HG03571 (cell line): ENCODE data around the gene KTN1.

Experiments
- ATAC-seq: cut with Tn5 transposase; IDR thresholded peaks from one replicate; pipeline ENCODE4 v1.9.1; 2021; ENCODE audit not compliant: unreplicated experiment

KTN1 gene, protein sequence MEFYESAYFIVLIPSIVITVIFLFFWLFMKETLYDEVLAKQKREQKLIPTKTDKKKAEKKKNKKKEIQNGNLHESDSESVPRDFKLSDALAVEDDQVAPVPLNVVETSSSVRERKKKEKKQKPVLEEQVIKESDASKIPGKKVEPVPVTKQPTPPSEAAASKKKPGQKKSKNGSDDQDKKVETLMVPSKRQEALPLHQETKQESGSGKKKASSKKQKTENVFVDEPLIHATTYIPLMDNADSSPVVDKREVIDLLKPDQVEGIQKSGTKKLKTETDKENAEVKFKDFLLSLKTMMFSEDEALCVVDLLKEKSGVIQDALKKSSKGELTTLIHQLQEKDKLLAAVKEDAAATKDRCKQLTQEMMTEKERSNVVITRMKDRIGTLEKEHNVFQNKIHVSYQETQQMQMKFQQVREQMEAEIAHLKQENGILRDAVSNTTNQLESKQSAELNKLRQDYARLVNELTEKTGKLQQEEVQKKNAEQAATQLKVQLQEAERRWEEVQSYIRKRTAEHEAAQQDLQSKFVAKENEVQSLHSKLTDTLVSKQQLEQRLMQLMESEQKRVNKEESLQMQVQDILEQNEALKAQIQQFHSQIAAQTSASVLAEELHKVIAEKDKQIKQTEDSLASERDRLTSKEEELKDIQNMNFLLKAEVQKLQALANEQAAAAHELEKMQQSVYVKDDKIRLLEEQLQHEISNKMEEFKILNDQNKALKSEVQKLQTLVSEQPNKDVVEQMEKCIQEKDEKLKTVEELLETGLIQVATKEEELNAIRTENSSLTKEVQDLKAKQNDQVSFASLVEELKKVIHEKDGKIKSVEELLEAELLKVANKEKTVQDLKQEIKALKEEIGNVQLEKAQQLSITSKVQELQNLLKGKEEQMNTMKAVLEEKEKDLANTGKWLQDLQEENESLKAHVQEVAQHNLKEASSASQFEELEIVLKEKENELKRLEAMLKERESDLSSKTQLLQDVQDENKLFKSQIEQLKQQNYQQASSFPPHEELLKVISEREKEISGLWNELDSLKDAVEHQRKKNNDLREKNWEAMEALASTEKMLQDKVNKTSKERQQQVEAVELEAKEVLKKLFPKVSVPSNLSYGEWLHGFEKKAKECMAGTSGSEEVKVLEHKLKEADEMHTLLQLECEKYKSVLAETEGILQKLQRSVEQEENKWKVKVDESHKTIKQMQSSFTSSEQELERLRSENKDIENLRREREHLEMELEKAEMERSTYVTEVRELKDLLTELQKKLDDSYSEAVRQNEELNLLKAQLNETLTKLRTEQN (N-terminal part only)

DNA sequence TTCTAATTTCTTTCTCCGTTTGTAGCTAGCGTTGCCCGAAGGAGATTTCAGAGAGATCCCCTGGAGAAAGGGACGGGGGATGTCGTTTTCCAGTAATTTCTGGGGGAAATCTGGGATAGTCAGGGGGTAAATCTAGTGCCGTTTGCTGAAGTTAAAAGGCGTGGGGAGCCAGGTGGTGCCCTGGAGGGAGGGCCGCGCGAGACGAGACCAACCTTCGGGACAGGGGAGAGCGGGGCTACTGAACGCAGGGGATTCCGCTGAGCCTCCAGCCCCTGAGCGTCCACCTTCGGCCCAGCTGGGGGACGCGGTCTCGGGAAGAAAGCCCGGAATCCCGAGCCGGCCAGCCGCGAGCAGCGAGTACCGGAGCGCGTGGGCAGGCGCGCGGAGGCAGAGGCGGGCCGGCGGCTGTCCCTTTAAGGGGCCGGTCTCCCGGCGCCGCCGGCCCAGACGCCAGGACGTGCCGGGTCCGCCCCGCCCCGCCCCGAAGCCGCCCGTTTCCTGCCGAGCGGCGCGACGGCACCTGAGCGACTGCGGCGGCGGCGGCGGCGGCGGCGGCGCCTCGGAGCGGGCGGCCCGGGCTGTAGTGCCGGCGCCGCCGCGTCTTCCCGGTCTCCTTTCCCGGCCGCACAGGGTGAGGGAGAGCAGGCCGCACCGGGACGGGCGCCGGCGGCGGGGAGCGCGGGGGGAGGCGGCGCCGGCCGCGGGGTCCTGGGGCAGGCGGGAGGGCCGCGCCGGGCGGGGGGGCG is at the start of gene KTN1:
Gene KTN1 (plus strand): TSS at position 484 of the 746 bp plus-strand sequence. CDS start 31,842 bp downstream, outside the sequence.
- peak; percentile 79 for ATAC-seq

DNA sequence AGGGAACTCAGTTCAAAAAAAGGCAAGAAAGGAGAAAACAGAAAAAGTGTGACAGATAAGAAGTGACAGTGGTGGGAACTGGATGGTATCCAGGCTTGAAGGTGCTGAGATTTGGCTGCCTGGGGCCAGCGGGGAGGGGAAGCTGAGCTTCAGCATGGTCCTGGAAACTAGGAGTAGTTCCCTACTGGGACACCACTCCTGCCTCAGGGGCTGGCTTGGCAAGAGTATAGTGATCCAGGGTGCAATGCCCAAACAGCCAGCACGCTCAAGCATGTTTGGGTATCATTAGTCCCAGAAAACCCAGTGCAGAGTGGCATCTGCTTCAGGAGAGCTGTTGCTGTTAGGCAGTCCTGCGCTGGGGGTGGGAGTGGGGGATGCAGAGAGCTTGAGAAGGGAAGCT is 49.5 kb upstream of the KTN1 start:
- no peak for ATAC-seq

DNA sequence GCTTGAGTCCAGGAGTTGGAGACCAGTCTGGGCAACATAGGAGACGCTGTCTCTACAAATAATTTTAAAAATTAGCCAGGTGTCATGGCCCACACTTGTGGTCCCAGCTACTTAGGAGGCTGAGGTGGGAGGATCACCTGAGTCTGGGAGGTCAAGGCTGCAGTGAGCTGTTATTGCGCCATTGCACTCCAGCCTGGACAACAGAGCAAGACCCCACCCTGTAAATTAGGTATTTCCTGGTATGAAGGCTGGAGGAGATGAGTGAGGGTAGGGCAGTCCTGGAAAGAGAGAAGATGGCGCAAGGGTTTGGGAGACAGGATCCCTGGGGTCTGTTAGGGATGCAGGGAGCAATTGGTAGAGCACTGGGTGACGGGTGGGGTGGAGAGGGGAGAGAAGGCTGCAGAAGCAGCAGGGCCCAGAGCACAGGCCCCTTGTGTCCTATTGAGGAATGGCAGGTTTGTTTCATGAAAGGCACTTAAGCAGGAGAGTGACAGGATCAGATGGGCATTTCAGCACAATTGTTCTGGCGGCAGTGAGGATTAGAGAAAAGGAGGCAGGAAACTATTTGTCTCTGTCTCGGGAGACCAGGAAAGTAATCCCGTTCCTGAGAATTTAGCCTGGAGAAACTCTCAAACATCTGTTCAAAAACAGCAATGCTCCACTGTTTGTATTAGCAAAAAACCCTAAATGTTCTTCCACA is 47.2 kb upstream of the KTN1 start:
- ATAC-seq, result no peak

DNA sequence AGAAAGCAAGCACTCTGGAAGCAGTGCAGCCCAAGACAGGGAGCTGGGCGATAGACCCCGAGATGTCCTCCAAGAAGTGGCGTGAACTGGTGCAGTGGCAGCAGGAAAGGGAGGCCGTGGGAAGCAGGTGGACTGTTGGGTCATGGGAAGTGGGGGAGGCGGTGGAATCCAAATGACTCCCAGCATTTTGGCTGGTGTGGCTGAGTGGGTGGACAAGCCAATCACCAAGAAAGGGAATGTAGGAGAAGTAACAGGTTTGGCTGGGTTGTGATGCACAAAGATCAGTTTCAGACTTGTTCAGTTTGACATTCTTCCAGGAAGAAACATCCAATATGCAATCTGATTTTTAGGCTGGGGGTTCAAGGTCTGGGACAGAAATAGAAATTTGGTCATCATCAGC is 46.0 kb upstream of the KTN1 start:
- no peak for ATAC-seq

DNA sequence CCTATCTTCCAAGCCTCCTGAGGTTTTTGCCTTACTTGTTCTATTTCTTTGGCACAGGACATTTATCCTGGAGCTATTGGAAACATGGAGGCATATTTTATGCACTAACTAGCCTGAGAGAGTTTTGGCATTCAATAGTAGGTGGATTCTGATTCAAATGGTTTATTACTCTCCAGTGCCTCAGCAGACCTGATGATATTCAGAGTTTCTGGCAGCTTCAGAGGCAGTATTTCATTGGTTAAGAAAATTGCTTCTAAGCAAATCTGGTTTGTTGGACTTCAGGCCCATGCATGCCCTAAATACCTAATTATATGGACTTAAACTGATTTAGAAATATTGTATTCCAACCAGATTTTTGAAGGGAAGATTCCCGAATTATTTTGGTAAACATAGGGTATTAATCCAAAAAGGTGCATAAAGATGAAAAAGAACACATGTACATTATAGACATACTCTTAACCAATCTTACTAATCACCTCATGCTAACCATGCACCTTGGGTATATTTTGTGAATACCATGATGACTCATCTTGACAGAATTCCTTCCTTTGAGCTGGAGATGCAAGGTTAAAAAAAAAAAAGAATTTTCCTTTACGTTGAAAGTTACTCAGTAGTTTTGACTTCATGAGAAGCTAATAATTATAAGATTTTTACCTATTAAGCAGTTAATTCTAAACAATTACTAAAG is 44.3 kb upstream of the KTN1 start:
- ATAC-seq, result no peak

DNA sequence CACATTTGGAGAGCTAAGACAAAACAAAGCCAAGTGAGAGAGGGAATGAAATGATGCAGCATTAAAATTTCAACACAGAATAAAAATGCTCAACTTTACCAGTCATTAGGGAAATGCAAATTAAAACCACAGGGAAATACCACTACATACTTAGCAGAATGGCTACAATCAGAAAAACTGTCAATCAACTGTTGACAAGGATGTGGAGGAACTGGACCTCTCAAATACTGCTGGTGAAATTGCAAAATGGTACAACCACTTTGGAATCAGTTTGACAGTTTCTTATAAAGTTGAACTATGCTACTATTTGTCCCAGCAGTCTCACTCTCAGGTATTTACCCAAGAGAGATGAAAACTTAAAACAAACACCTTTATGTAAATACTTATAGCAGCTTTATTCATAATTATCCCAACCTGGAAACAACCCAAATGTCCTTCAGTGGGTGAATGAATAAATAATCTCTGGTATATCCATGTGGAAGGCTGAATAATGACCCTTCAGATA is 43.8 kb upstream of the KTN1 start:
- no peak for ATAC-seq

DNA sequence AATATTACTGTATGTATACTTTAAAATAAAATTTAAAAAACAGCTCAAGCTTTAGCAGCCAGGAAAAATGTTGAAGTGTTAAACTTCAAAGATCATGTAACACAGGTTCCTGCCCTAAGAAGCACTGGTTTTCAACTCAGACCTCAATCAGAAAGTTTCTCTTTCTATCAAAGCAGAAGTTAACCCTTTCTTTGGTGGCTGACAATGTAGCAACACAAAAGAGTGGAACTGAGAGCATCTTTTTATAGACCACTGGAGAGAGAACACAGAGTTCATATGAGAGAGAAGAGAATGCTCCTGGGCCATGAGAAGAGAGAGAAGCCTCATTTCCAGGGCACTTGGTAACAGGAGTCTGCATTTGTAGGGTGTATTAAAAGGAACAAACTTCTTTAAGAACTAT is 42.2 kb upstream of the KTN1 start:
- no peak for ATAC-seq

DNA sequence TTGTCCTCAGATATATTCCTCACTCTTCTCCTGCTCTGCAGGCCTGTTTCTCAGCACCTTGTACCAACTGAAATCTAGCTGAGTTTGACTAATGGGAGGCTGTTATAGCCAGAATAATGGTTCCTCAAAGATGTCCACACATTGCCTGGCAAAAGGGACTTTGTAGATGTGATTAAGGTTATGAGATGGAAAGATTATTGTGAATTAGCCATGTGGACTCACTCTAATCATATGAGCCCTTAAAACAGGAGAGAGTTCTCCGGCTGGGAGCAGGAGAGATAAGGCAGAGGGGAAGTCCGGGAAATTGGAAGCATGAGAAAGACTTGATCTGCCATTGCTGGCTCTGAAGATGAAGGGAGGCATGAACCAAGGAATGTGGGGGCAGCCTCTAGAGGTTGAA is 40.0 kb upstream of the KTN1 start:
- no peak for ATAC-seq

DNA sequence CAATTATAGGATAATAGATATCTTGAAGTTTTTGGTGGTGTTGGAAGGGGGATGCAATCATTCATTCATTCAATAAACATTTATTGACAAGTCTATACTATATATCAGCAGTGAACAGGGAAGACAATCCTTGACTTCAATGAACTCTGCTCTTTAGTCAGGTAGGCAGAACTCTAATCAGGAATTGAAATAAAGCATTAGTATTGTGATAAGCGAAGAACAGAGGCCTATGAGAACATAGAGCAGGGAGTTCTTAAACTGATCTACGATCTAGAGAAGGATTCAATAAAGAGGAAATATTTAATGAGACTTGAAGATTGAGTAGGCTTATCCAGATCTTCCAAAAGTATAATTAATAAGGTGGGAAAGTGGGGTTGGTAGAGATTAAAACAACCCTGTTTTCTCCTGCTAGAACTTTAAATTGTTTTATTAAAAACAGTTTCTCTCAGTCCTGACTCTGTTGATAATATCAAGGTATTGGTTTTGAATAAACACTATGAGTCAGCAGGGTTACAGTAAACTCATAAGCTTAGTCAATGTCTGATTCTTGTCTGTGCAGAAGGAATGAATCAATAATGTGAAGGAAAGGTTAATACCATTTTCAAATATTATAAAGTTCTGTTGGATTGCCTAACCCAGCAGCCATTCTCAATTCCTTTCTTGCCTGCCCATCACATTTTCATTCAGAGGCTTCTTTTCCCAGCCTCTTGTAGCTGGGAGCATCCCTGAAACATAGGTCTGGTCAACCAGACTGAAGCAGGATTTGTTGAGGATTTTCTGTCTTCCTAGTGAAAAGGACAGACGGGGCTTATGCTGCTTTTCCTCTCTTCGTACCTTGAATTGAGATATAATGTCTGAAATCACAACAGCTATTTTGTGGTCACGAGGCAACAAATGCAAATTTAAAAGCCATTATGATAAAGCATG is 38.9 kb upstream of the KTN1 start:
- no peak for ATAC-seq

DNA sequence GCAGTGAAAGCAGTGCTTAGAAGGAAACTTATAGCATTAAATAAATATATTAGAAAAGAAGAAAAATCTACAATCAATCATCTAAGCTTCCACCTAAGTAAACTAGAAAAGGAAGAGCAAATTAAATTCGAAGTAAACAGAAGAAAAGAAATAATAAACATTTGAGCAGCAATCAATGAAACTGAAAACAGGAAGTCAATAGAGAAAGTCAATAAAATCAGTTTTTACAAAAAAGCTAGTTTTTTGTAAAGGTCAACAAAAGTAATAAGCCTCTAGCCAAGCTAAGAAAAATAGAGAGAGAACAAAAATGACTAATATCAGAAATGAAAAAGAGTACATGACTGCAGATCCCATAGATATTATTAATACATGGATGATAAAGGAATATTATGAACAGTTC is 34.2 kb upstream of the KTN1 start:
- peak; percentile 13 for ATAC-seq

DNA sequence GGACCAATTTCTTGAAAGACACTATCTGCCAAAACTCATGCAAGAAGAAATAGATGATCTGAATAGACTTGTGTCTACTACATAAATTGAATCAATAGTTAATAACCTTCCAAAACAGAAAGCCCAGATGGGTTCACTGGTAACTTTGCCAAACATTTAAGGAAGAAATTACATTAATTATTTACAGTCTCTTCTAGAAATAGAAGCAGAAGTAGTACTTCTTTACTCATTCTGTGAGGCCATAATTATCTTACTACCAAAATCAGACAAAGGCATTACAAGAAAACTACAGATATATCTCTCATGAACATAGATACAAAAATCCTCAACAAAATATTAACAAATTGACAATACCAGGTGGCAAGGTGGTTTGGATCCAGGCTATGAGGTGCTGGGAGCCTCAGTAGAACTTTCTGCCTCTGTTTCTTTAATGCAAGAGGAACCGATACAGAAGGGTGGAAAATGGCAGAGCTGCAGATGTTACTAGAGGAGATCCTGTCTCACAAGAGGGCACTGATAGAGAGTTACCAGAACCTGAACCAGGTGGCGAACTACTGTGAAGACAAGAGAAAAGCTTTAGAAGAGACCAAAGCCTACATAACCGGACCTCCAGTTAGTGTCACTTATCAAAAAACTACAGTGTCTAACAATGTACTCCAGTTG is 33.7 kb upstream of the KTN1 start:
- ATAC-seq, result peak; percentile 56

DNA sequence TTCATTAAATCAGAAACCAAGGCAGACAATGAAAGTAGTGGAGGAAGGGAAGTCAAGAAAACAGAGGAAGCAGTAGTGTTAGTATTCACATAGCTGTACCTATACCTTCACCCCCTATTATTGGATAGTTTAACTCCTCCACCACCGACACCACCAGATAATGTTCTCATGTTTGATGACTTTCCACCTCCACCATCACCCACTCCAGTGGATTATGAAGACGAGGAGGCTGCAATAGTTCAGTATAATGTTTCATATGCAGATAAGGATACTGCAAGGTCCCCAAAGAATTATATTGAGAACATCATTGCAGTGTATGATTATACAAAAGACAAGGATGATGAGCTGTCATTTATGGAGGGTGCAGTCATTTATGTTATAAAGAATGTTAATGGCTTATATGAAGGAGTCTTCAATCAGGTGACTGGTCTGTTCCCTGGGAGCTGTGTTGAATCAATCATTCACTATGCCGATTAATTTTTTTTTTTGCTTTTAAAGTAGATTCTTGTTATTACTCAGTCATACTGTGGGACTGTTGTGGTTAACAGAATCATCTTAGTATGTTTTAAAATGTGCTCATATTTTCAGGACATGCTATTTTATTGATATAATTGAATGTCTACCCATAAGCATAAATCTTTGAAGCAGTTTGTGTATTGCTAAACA is 32.2 kb upstream of the KTN1 start:
- peak; percentile 53 for ATAC-seq

DNA sequence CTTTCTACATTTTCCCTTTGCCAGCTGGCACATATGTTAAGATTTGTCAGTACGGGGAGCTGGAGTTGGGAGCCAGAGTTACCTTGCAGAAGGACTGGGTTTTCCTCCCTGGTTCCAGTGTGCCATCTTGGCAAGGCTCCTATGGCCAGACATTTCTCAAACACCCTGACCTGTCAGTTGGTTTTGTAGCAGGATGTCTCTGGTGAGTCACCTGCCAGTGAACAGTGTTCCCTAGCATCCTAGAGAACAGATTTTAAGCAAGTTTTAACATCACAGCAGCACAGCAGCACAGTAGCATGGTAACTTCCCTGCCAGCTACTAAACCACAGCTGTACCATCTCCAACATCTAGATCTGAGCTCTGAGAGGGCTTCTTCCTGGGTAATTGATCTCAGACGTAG is 26.2 kb upstream of the KTN1 start:
- ATAC-seq, result no peak

DNA sequence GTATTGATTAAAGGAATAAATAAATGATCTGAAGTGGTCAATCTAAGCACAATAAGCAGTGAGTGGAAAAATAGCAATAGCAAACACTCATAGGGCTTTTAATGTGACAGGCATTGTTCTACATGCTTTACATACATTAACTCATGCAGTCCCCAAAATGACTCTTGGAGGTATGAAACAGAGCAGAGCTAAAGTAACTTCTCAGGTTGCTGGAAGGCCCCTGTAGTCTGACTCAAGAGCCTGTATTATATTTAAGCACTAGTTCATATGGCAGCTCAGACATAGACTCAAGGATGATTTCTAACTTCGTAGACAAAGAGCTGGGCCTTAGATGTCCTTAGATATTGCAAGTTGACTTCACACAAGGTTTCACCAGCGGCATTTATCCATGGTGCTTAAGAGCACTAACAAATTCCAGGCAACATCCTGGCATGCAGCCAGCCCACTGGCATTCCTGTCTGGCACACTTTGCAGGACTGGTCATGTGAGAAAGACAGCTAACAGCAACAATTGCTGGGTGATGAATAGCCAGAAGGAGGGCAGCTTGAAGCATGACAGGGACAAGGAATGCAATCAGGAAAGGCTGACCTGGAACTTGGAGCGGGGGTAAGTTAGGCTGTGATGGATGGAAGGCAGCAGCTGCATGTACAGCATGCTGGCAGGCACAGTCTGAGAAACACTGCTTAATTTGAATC is 22.9 kb upstream of the KTN1 start:
- no peak for ATAC-seq

DNA sequence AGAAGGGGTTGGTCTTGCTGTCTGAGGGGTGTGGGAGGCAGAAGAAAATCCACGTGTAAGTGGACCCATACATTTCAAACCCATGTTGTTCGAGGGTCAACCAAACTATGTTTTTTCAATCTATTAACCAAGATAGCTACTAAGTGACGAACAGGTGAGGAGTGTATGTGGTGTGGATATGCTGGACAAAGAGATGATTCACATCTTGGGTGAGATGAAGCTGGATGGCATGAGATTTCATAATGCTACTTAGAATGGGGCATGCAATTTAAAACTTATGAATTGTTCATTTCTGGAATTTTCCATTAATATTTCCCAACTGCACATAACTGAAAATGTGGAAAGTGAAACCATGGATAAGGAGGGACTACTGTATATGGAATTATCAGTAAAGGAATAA is 17.9 kb upstream of the KTN1 start:
- ATAC-seq, result no peak

DNA sequence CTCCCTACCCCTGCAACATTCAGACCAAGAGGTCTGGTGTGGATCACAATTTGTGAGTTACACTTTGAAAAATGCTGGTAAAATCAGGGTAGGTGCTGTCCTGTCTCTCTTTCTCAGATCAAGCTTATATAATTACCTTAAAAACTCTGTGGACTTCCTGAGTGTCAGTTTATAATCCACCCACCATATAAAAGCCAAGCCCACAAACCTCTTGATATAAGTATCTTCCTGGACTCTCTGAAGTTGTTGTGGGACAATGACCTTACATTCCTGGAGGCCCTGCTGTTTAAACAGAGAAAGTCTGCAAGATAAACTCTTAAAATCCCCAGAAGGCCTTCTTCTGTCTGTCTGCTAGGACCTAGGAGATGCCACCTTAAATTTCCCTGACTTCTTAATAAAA is 11.4 kb upstream of the KTN1 start:
- ATAC-seq, result no peak
